ENCODE measurements around the gene FAM216B.

- TF ChIP-seq POLR2AphosphoS5 (IDR thresholded peaks at IDR 0.05; ENCODE audit: low read depth, low read length) (no peak), POLR2A (IDR thresholded peaks at IDR 0.05; ENCODE audit: low read depth, low read length) (no peak), TAF1 (IDR thresholded peaks at IDR 0.05; ENCODE audit: borderline replicate concordance, low read depth, low read length) (no peak)
Observed at GRCh38 chr13:42741914-42742313, 39.5 kb upstream of the FAM216B start.

Measured in GM12892 (cell line).